ENCODE measurements around the gene TRPM2. TPM values are rescaled to one million over a fixed set of nuclear protein-coding genes. Genes with fewer than 3 reads are reported as not detected.

The TRPM2 gene
- total RNA-seq, 1 donor: 0.36 TPM

- H3K4me1 ChIP-seq (ENCODE audit: insufficient read depth, low read length): no peaks in the 10 kb centered on the region
- no peak for TF ChIP-seq CTCF (IDR thresholded peaks at IDR 0.05; ENCODE audit: extremely low read depth, low read depth, low read length)
- no peak overlapping the region for H3K4me2 ChIP-seq (ENCODE audit: insufficient read depth, low read length)
- H3K4me3 ChIP-seq (ENCODE audit: insufficient read depth, low read length): no peak overlapping the region
- DNase-seq (ENCODE audit: insufficient read length, low spot score, missing footprints): no peak
- no peaks in the 10 kb centered on the region for H3K9me3 ChIP-seq (ENCODE audit: low read depth, low read length)
- H4K20me1 ChIP-seq (ENCODE audit: insufficient read depth, low read length): peaks cover 3% of the 10 kb centered on the region
- no peak overlapping the region for H3K27ac ChIP-seq (ENCODE audit: low read depth, low read length)
- no peak overlapping the region for H2AFZ ChIP-seq (ENCODE audit: low read length)
- no peaks in the 10 kb centered on the region for H3K79me2 ChIP-seq (ENCODE audit: insufficient read depth, low read length)
- no peaks in the 10 kb centered on the region for H3K27me3 ChIP-seq (ENCODE audit: insufficient read depth, low read length)
- no peaks in the 10 kb centered on the region for H3K36me3 ChIP-seq (ENCODE audit: insufficient read depth, low read length)
These were observed 27.8 kb upstream of the TRPM2 start for GRCh38 chr21:44325386-44326271.

GRCh38 chr21:44326272-44326647 is 27.2 kb upstream of the TRPM2 start:
- H3K27ac ChIP-seq (ENCODE audit: low read depth, low read length): no peak overlapping the region
- TF ChIP-seq CTCF (IDR thresholded peaks at IDR 0.05; ENCODE audit: extremely low read depth, low read depth, low read length): no peak
- no peaks in the 10 kb centered on the region for H3K36me3 ChIP-seq (ENCODE audit: insufficient read depth, low read length)
- H3K4me3 ChIP-seq (ENCODE audit: insufficient read depth, low read length): no peak overlapping the region
- no peaks in the 10 kb centered on the region for H3K79me2 ChIP-seq (ENCODE audit: insufficient read depth, low read length)
- no peaks in the 10 kb centered on the region for H3K27me3 ChIP-seq (ENCODE audit: insufficient read depth, low read length)
- no peak for DNase-seq (ENCODE audit: insufficient read length, low spot score, missing footprints)
- no peak overlapping the region for H2AFZ ChIP-seq (ENCODE audit: low read length)
- H3K4me1 ChIP-seq (ENCODE audit: insufficient read depth, low read length): no peaks in the 10 kb centered on the region
- no peak overlapping the region for H3K4me2 ChIP-seq (ENCODE audit: insufficient read depth, low read length)
- H3K9me3 ChIP-seq (ENCODE audit: low read depth, low read length): no peaks in the 10 kb centered on the region
- peaks cover 3% of the 10 kb centered on the region for H4K20me1 ChIP-seq (ENCODE audit: insufficient read depth, low read length)

GRCh38 chr21:44326716-44327602 is 26.5 kb upstream of the TRPM2 start:
- TF ChIP-seq CTCF (IDR thresholded peaks at IDR 0.05; ENCODE audit: extremely low read depth, low read depth, low read length): no peak

GRCh38 chr21:44327603-44327974 is 25.8 kb upstream of the TRPM2 start:
- Histone ChIP-seq H3K9me3 (ENCODE audit: low read depth, low read length) (no peaks in the 10 kb centered on the region), H3K79me2 (ENCODE audit: insufficient read depth, low read length) (no peaks in the 10 kb centered on the region), H3K27me3 (ENCODE audit: insufficient read depth, low read length) (no peaks in the 10 kb centered on the region), H2AFZ (ENCODE audit: low read length) (no peak overlapping the region), H3K36me3 (ENCODE audit: insufficient read depth, low read length) (no peaks in the 10 kb centered on the region), H4K20me1 (ENCODE audit: insufficient read depth, low read length) (peaks cover 3% of the 10 kb centered on the region), H3K27ac (ENCODE audit: low read depth, low read length) (no peak overlapping the region), H3K4me3 (ENCODE audit: insufficient read depth, low read length) (no peak overlapping the region), H3K4me2 (ENCODE audit: insufficient read depth, low read length) (no peak overlapping the region), H3K4me1 (ENCODE audit: insufficient read depth, low read length) (no peaks in the 10 kb centered on the region)
- DNase-seq (ENCODE audit: insufficient read length, low spot score, missing footprints): no peak
- TF ChIP-seq CTCF (IDR thresholded peaks at IDR 0.05; ENCODE audit: extremely low read depth, low read depth, low read length): no peak

More at GRCh38 chr21:44326716-44327602, 26.5 kb upstream of the TRPM2 start:
- H2AFZ ChIP-seq (ENCODE audit: low read length): no peak overlapping the region
- H3K36me3 ChIP-seq (ENCODE audit: insufficient read depth, low read length): no peaks in the 10 kb centered on the region
- DNase-seq (ENCODE audit: insufficient read length, low spot score, missing footprints): no peak
- H3K4me3 ChIP-seq (ENCODE audit: insufficient read depth, low read length): no peak overlapping the region
- no peaks in the 10 kb centered on the region for H3K4me1 ChIP-seq (ENCODE audit: insufficient read depth, low read length)
- no peaks in the 10 kb centered on the region for H3K9me3 ChIP-seq (ENCODE audit: low read depth, low read length)
- H3K27ac ChIP-seq (ENCODE audit: low read depth, low read length): no peak overlapping the region
- peaks cover 3% of the 10 kb centered on the region for H4K20me1 ChIP-seq (ENCODE audit: insufficient read depth, low read length)
- no peaks in the 10 kb centered on the region for H3K27me3 ChIP-seq (ENCODE audit: insufficient read depth, low read length)
- H3K4me2 ChIP-seq (ENCODE audit: insufficient read depth, low read length): no peak overlapping the region
- no peaks in the 10 kb centered on the region for H3K79me2 ChIP-seq (ENCODE audit: insufficient read depth, low read length)

Data from osteoblast (primary cell).